GM19397 (cell line): ENCODE measurements around the gene HYAL1.
"Not testable (repeated sequence)": the region's sequence is repeated elsewhere in the genome, so short reads cannot be mapped to it uniquely, and the experiment has no call there.

Experiments
- ATAC-seq: cut with Tn5 transposase; IDR thresholded peaks from one replicate; pipeline ENCODE4 v1.9.1; 2021; ENCODE audit warnings: mild to moderate bottlenecking, moderate library complexity; ENCODE audit not compliant: unreplicated experiment

Gene HYAL1

GRCh38 chr3:50295553-50296431, 7.6 kb downstream of the HYAL1 start:
- ATAC-seq: no peak

- no peak for ATAC-seq
These were observed 8.6 kb downstream of the HYAL1 start for GRCh38 chr3:50294492-50295403.

GRCh38 chr3:50294089-50294488, 9.3 kb downstream of the HYAL1 start:
- no peak for ATAC-seq

GRCh38 chr3:50293079-50293801, 10.1 kb downstream of the HYAL1 start:
- no peak for ATAC-seq

- peak; percentile 94 for ATAC-seq
These were observed 11.0 kb downstream of the HYAL1 start, which contains the start of gene IFRD2 for GRCh38 chr3:50292159-50293078. IFRD2 (minus strand) TSS chr3:50292429; CDS start chr3:50292274, 155 bp downstream.

GRCh38 chr3:50290161-50290641, 13.2 kb downstream of the HYAL1 start:
- no peak for ATAC-seq

- ATAC-seq: no peak
These were observed 14.2 kb downstream of the HYAL1 start for GRCh38 chr3:50289130-50289529.

GRCh38 chr3:50288387-50289007, 14.9 kb downstream of the HYAL1 start:
- no peak for ATAC-seq

- ATAC-seq: no peak
These were observed 16.1 kb downstream of the HYAL1 start for GRCh38 chr3:50287262-50287661.

GRCh38 chr3:50286322-50287227, 16.8 kb downstream of the HYAL1 start:
- no peak for ATAC-seq

- not testable (repeated sequence) for ATAC-seq
These were observed 19.3 kb downstream of the HYAL1 start for GRCh38 chr3:50284121-50284520.

GRCh38 chr3:50279255-50280016, 23.9 kb downstream of the HYAL1 start:
- ATAC-seq: no peak

GRCh38 chr3:50278880-50279224, 24.5 kb downstream of the HYAL1 start, which contains the start of gene LSMEM2:
LSMEM2 (plus strand) TSS chr3:50279087; CDS start chr3:50279114, 27 bp downstream.
- ATAC-seq: no peak

- no peak for ATAC-seq
These were observed 25.1 kb downstream of the HYAL1 start for GRCh38 chr3:50278123-50278879.

- ATAC-seq: no peak
These were observed 26.6 kb downstream of the HYAL1 start for GRCh38 chr3:50276762-50277101.

- no peak for ATAC-seq
These were observed 27.2 kb downstream of the HYAL1 start for GRCh38 chr3:50275996-50276761.
